Neural cell (in vitro differentiated cells): Measurements from ENCODE around the gene CHMP1A. TPM values are rescaled to one million over a fixed set of nuclear protein-coding genes. Genes with fewer than 3 reads are reported as not detected.

Experiments
- H2AFZ ChIP-seq: fragments of 200-600, 300-800 bp; sonication (generic), shearing (Covaris generic); 2 replicates; pipeline ENCODE4 v1.6.0; 2014; ENCODE audit warnings: low read depth, mild to moderate bottlenecking, antibody characterized with exemption, low read length, moderate library complexity
- H3F3A ChIP-seq: fragments of 200-600 bp; shearing (Covaris generic); 2 replicates; pipeline ENCODE4 v1.6.1; 2016; ENCODE audit warnings: mild to moderate bottlenecking, moderate library complexity, mixed read lengths, antibody characterized with exemption, low read length; ENCODE audit not compliant: insufficient read depth, poor library complexity, severe bottlenecking
- H3K27ac ChIP-seq: fragments of 200-600, 300-800 bp; sonication (generic), shearing (Covaris generic); 2 replicates; pipeline ENCODE4 v1.5.1; 2014; ENCODE audit warnings: mild to moderate bottlenecking, low read length, moderate library complexity
- H3K27me3 ChIP-seq: fragments of 300-800, 200-600 bp; sonication (generic), shearing (Covaris generic); 2 replicates; pipeline ENCODE4 v1.6.0; 2014; ENCODE audit warnings: mild to moderate bottlenecking, low read depth, low read length, moderate library complexity; ENCODE audit not compliant: insufficient read depth
- H3K36me3 ChIP-seq: fragments of 300-800, 200-600 bp; sonication (generic), shearing (Covaris generic); 2 replicates; pipeline ENCODE4 v1.5.1; 2014; ENCODE audit warnings: mild to moderate bottlenecking, antibody characterized with exemption, low read length, moderate library complexity; ENCODE audit not compliant: insufficient read depth
- H3K4me2 ChIP-seq: fragments of 300-800, 200-600 bp; sonication (generic), shearing (Covaris generic); 2 replicates; pipeline ENCODE4 v1.6.0; 2014; ENCODE audit warnings: mild to moderate bottlenecking, low read length
- H3K4me3 ChIP-seq: fragments of 300-800, 200-600 bp; sonication (generic), shearing (Covaris generic); 2 replicates; pipeline ENCODE4 v1.5.1; 2014; ENCODE audit warnings: mild to moderate bottlenecking, low read length, moderate library complexity
- H3K79me2 ChIP-seq: fragments of 200-600 bp; shearing (Covaris generic); replicated peaks from 2 replicates; pipeline ENCODE4 v1.6.0; 2014; ENCODE audit warnings: mild to moderate bottlenecking, low read length, moderate library complexity; ENCODE audit not compliant: insufficient read depth
- H3K9ac ChIP-seq: fragments of 300-800, 200-600 bp; sonication (generic), shearing (Covaris generic); 2 replicates; pipeline ENCODE4 v1.6.1; 2016; ENCODE audit warnings: mild to moderate bottlenecking, low read length, mixed read lengths
- H3K9me2 ChIP-seq: fragments of 200-600 bp; shearing (Covaris generic); 2 replicates; pipeline ENCODE4 v1.6.1; 2016; ENCODE audit warnings: mild to moderate bottlenecking, low read length, mixed read lengths; ENCODE audit not compliant: insufficient read depth
- H3K9me3 ChIP-seq: fragments of 200-600, 300-800 bp; sonication (generic), shearing (Covaris generic); 2 replicates; pipeline ENCODE4 v1.6.1; 2016; ENCODE audit warnings: mild to moderate bottlenecking, mixed run types, low read length, moderate library complexity, mixed read lengths
- H4K20me1 ChIP-seq: fragments of 200-600 bp; shearing (Covaris generic); 2 replicates; pipeline ENCODE4 v1.6.1; 2016; ENCODE audit warnings: mild to moderate bottlenecking, mixed run types; ENCODE audit not compliant: insufficient read depth
- EZH2 ChIP-seq: fragments of 200-600, 300-800 bp; shearing (Covaris generic), sonication (generic); IDR thresholded peaks from 2 replicates; pipeline ENCODE4 v1.6.1; 2014; ENCODE audit warnings: antibody characterized with exemption, low read length, borderline replicate concordance, mild to moderate bottlenecking; ENCODE audit not compliant: insufficient read depth, poor library complexity, severe bottlenecking
- MXI1 ChIP-seq: fragments of 450-650 bp; conservative IDR thresholded peaks from 2 replicates; pipeline ENCODE4 v1.6.1; 2014; ENCODE audit warnings: antibody characterized with exemption, mild to moderate bottlenecking; ENCODE audit not compliant: poor library complexity, severe bottlenecking
- SMC3 ChIP-seq: fragments of 450-650 bp; conservative IDR thresholded peaks from 2 replicates; pipeline ENCODE4 v1.6.1; 2014; ENCODE audit warnings: antibody characterized with exemption, mild to moderate bottlenecking, moderate library complexity; ENCODE audit not compliant: poor library complexity
- polyA plus RNA-seq: library from polyadenylated mRNA; depleted of rRNA; stranded (reverse); fragments of >200 nt; gene quantifications from 2 replicates; pipeline ENCODE4 v1.2.3, GENCODE V29; 2014
- TF ChIP-seq, protein P1 (sequence below): IDR thresholded peaks from 2 replicates; pipeline ENCODE4 v1.6.1; 2012; ENCODE audit warnings: borderline replicate concordance

CHMP1A gene
- polyA plus RNA-seq, 1 donor from 2014 or later = 113 TPM

DNA sequence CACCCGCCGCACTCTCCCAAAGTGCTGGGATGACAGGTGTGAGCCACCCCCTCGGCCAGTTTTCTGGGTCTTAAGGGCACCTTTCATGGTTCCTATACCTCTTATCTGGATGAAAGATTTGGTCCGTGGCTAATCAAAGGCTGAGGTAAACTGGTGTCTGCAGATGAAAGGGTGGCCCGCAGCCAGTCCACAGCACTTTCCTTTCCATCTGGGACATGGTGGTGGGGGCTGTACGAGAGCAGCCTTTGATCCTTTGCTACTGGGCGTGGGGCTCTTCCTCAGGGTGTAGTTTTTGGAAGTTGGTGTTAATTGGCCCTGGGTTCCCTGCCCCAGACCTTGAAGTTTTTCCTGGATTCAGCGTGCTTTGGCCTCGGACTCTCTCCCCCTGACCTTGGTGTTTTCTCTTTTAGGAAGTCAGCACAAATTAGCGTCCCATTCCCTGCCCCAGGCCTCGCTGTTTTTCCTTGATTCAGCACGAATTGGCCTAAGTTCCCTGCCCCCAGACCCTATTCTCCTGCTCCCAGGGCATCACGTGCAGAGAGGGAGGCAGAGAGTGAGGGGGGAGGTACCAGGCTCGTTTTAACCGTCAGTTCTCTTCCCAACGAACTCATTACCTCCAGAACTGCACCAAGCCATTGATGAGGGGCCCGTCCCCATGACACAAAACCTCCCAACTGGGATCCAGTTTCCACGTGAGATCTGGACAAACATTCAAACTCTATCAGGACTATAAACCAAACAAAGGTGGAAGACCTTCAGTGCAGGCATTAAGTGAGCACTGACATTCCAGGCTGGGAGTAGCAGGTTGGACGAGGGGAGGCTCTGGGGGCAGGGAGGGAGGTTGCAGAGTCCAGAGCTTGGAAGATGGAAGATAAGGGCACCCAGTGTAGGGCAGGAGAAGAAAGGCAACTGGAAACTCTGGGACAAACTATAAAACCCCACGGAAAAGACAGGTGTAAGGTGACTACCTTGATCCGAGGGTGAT lies 32.4 kb downstream of the CHMP1A start:
- TF ChIP-seq, protein P1, sequence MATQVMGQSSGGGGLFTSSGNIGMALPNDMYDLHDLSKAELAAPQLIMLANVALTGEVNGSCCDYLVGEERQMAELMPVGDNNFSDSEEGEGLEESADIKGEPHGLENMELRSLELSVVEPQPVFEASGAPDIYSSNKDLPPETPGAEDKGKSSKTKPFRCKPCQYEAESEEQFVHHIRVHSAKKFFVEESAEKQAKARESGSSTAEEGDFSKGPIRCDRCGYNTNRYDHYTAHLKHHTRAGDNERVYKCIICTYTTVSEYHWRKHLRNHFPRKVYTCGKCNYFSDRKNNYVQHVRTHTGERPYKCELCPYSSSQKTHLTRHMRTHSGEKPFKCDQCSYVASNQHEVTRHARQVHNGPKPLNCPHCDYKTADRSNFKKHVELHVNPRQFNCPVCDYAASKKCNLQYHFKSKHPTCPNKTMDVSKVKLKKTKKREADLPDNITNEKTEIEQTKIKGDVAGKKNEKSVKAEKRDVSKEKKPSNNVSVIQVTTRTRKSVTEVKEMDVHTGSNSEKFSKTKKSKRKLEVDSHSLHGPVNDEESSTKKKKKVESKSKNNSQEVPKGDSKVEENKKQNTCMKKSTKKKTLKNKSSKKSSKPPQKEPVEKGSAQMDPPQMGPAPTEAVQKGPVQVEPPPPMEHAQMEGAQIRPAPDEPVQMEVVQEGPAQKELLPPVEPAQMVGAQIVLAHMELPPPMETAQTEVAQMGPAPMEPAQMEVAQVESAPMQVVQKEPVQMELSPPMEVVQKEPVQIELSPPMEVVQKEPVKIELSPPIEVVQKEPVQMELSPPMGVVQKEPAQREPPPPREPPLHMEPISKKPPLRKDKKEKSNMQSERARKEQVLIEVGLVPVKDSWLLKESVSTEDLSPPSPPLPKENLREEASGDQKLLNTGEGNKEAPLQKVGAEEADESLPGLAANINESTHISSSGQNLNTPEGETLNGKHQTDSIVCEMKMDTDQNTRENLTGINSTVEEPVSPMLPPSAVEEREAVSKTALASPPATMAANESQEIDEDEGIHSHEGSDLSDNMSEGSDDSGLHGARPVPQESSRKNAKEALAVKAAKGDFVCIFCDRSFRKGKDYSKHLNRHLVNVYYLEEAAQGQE = no peak
- TF ChIP-seq SMC3 = no peak
- Histone ChIP-seq H3K9ac (no peak overlapping the region), H3K4me2 (no peak overlapping the region), H3F3A (no peaks in the 10 kb centered on the region), H3K27ac (no peak overlapping the region), H3K27me3 (no peaks in the 10 kb centered on the region), H3K36me3 (no peaks in the 10 kb centered on the region), H3K9me3 (no peaks in the 10 kb centered on the region), H2AFZ (no peak overlapping the region), H4K20me1 (no peaks in the 10 kb centered on the region), H3K4me3 (no peak overlapping the region), H3K9me2 (no peaks in the 10 kb centered on the region), H3K79me2 (no peaks in the 10 kb centered on the region)

DNA sequence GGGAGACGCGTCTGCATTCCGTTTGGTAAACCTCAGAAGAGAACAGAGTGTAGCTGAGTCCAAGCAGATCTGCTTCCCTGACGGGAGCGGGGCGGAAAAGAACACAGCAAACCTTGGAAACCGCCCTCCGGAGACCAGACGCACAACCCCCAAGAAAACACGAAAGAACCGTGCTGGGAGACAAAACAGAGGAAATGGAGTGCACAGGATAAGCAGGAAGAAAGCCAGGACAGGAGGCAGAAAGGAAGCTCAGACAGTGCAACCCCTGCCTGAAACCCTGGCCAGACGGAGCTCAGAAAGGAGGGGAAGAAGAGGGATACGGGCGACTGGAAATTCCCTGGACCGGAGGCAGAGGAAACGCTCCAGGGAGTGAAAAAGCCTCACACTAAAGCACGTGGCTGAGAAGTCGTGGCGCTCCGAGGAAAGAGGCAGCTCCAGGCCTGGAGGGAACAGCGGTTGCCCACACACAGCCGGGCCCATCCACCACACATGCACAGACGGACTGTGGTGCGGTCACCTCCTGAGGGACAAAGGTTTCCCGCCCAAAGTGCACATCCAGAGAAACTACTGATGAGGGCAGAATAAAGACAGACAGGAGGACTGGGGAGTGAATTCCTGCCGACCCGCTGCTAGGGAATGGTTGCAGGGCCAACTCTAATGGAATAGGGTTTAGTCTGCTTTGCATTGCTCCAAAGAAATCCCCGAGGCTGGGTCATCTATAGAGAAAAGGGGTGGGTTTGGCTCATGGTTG lies 33.8 kb downstream of the CHMP1A start:
- H3K4me3 ChIP-seq = no peak overlapping the region
- H3F3A ChIP-seq = no peaks in the 10 kb centered on the region
- no peaks in the 10 kb centered on the region for H3K79me2 ChIP-seq
- H3K36me3 ChIP-seq = no peaks in the 10 kb centered on the region
- no peak overlapping the region for H2AFZ ChIP-seq
- H3K9me3 ChIP-seq = no peaks in the 10 kb centered on the region
- H3K4me2 ChIP-seq = no peak overlapping the region
- no peak for TF ChIP-seq EZH2
- TF ChIP-seq, protein P1 = no peak
- no peak for TF ChIP-seq MXI1
- no peaks in the 10 kb centered on the region for H3K27me3 ChIP-seq
- H3K9ac ChIP-seq = no peak overlapping the region
- H3K27ac ChIP-seq = no peak overlapping the region
- no peaks in the 10 kb centered on the region for H3K9me2 ChIP-seq
- no peaks in the 10 kb centered on the region for H4K20me1 ChIP-seq
